Heart right ventricle (tissue), 16 donors: ENCODE results near the gene MACROD2. TPM values are rescaled to one million over a fixed set of nuclear protein-coding genes. Genes with fewer than 3 reads are reported as not detected.

Experiments used
- ATAC-seq, 8 donors: fragments of 200-7000 bp; cut with Tn5 transposase; one replicate each; pipeline ENCODE4 v1.9.1; 2020; ENCODE audit warnings: mild to moderate bottlenecking in 8 of 8, moderate library complexity in 8 of 8, moderate number of reproducible peaks in 1 of 8
- DNase-seq, 2 donors: peaks; one replicate each; pipeline ENCODE4 v3.0.0-alpha.2; 2020
- H3K27ac ChIP-seq, 10 donors: fragments of 200-600 bp; sonication (generic) in 2 of 10; one replicate each; pipeline versions ENCODE4 v1.5.0 to v1.8.0; 2020 to 2022; ENCODE audit warnings: mild to moderate bottlenecking in 3 of 10
- H3K27me3 ChIP-seq, 7 donors: fragments of 200-600 bp; one replicate each; pipeline ENCODE4 v1.8.0; 2021 to 2022; ENCODE audit warnings: mild to moderate bottlenecking in 2 of 7
- H3K36me3 ChIP-seq, 9 donors: fragments of 200-600 bp; sonication (generic) in 1 of 9; one replicate each; pipeline versions ENCODE4 v1.5.0 to v1.8.0; 2020 to 2022; ENCODE audit warnings: mild to moderate bottlenecking in 2 of 9
- H3K4me1 ChIP-seq, 9 donors: fragments of 200-600 bp; sonication (generic) in 1 of 9; one replicate each; pipeline versions ENCODE4 v1.5.0 to v1.8.0; 2020 to 2022; ENCODE audit warnings: mild to moderate bottlenecking in 4 of 9
- H3K4me3 ChIP-seq, 10 donors: fragments of 200-600 bp; sonication (generic) in 2 of 10; one replicate each; pipeline versions ENCODE4 v1.5.0 to v1.8.0; 2020 to 2022; ENCODE audit warnings: mild to moderate bottlenecking in 7 of 10, moderate library complexity in 2 of 10
- H3K9me3 ChIP-seq, 11 donors: fragments of 200-600 bp in 10 of 11; sonication (generic) in 2 of 11; one replicate each; pipeline versions ENCODE4 v1.5.0 to v1.8.0; 2013 to 2022; ENCODE audit warnings: mild to moderate bottlenecking in 2 of 11, control low read depth in 1 of 11, moderate library complexity in 1 of 11
- CTCF ChIP-seq, 9 donors: fragments of 200-600 bp; sonication (generic) in 2 of 9; IDR thresholded peaks; one replicate each; pipeline versions ENCODE4 v1.5.0 to v1.8.0; 2021 to 2022; ENCODE audit warnings: antibody characterized with exemption in 9 of 9, mild to moderate bottlenecking in 5 of 9, moderate library complexity in 1 of 9
- WGBS, 2 donors: extraction: QIAGEN DNeasy Blood & Tissue Kit; methylation state at CpG; one replicate each; pipeline ENCODE4 v1.1.7; 2013; ENCODE audit warnings: inconsistent platforms in 1 of 2; 5-methylcytosine and 5-hydroxymethylcytosine counted together
- intact Hi-C, 10 donors: fragments of 100-400 bp; cut with DNase I; formaldehyde crosslinking; loops; one replicate each; pipeline versions ENCODE4 v1.11.1 to v1.14.2; 2022
- polyA plus RNA-seq, 2 donors: library from polyadenylated mRNA; stranded (reverse); fragments of 200-250 nt; gene quantifications; one replicate each; pipeline ENCODE4 v1.2.3, GENCODE V29; 2013
- total RNA-seq, 10 donors: library from RNA; stranded (reverse); fragmentation: NEBNext Ultra II Directional in 3 of 10; extraction: Animal tissue kit (Norgen Biotek cat#: 25700) in 3 of 10; gene quantifications; one replicate each; pipeline versions ENCODE4 v1.2.1 to v1.2.4, GENCODE V29; 2021 to 2023
- donor health status: Arrhythmogenic right ventricular cardiomyopathy.
- donor health status: ischemic (EF 13 %, LVEDD 7.1; RV severe dilation, severe dysfunction).
- donor health status: healthy with polysubstance abuse.
- donor health status: DM: no; HTN: yes; CAD: no.
- donor health status: DM: no; HTN: no; CAD: no.
- donor health status: ischemic (EF 25% LVEDD 6.9; RV normal size, moderate dysfunction).
- donor health status: ischemic (EF 25% LVEDD 5.7; RV mildly dilated, moderate dysfunction).
- donor health status: healthy.
- donor health status: DM: yes; HTN: yes; CAD: no.
- donor health status: Ischemic cardiomyopathy.
- donor health status: ischemic (EF 35%, LVEDD 5.7; RV mildly dilated, moderate dysfunction).
- donor health status: nonischemic (EF 11% LVEDD 7.7; RV severe dilation, severe dysfunction).
- donor health status: DM: yes; HTN: yes; CAD: no.
- donor health status: PGD.
- donor health status: ischemic (EF 29% LVEDD 5.4; RV normal size, mild dysfunction).
- donor health status: nonischemic (EF 23%, LVEDD 6.1; RV moderate dilation, normal function).

MACROD2 gene
- total and polyA plus RNA-seq, 12 donors = 0.28 to 6.4 (median 4.1) TPM

GRCh38 chr20:15949391-15949790, 1954.1 kb downstream of the MACROD2 start:
- DNase-seq (no peak), ATAC-seq (no peak)
- no peaks in the 10 kb centered on the region for H3K36me3 ChIP-seq
- H3K4me1 ChIP-seq = no peaks in the 10 kb centered on the region
- H3K9me3 ChIP-seq = no peaks in the 10 kb centered on the region
- 85 to 93% methylated on average over 3 of the region's 3 CpGs for WGBS, 2 donors
- no peak for TF ChIP-seq CTCF (IDR thresholded peaks at IDR 0.05)
- intact Hi-C loops = no loop called here
- no peak overlapping the region for H3K4me3 ChIP-seq
- H3K27me3 ChIP-seq = no peaks in the 10 kb centered on the region
- no peak overlapping the region for H3K27ac ChIP-seq

GRCh38 chr20:15951658-15952057, 1956.3 kb downstream of the MACROD2 start:
- 81 to 88% methylated on average over 8 of the region's 8 CpGs for WGBS, 2 donors
- Histone ChIP-seq H3K9me3 (no peaks in the 10 kb centered on the region), H3K36me3 (no peaks in the 10 kb centered on the region), H3K4me1 (no peaks in the 10 kb centered on the region), H3K4me3 (no peak overlapping the region), H3K27ac (no peak overlapping the region), H3K27me3 (no peaks in the 10 kb centered on the region)
- ATAC-seq (no peak), DNase-seq (no peak)
- TF ChIP-seq CTCF (IDR thresholded peaks at IDR 0.05) = no peak
- intact Hi-C loops = no loop called here

GRCh38 chr20:15958142-15958541, 1962.8 kb downstream of the MACROD2 start:
- Histone ChIP-seq H3K9me3 (no peaks in the 10 kb centered on the region), H3K27ac (no peak overlapping the region), H3K36me3 (no peaks in the 10 kb centered on the region), H3K4me3 (no peak overlapping the region), H3K27me3 (no peaks in the 10 kb centered on the region), H3K4me1 (no peaks in the 10 kb centered on the region)
- WGBS, 2 donors = 89% methylated on average over 4 of the region's 4 CpGs
- no peak for ATAC-seq
- no peak for DNase-seq
- intact Hi-C loops = no loop called here
- TF ChIP-seq CTCF (IDR thresholded peaks at IDR 0.05) = no peak

GRCh38 chr20:15965165-15965564, 1969.8 kb downstream of the MACROD2 start:
- DNase-seq (no peak), ATAC-seq (no peak)
- TF ChIP-seq CTCF (IDR thresholded peaks at IDR 0.05) = no peak
- Histone ChIP-seq H3K9me3 (no peaks in the 10 kb centered on the region), H3K27ac (no peak overlapping the region), H3K4me3 (no peak overlapping the region), H3K4me1 (no peaks in the 10 kb centered on the region), H3K27me3 (no peaks in the 10 kb centered on the region), H3K36me3 (no peaks in the 10 kb centered on the region)
- 91 to 93% methylated on average over 4 of the region's 4 CpGs for WGBS, 2 donors
- intact Hi-C loops = no loop called here

- Histone ChIP-seq H3K36me3 (no peaks in the 10 kb centered on the region), H3K4me3 (no peak overlapping the region), H3K9me3 (peaks cover 0 to 20% (median 0%) of the 10 kb centered on the region in 11 donors), H3K27ac (no peak overlapping the region), H3K27me3 (no peaks in the 10 kb centered on the region), H3K4me1 (no peaks in the 10 kb centered on the region)
- intact Hi-C loops = no loop called here
- DNase-seq (no peak), ATAC-seq (no peak)
- WGBS, 2 donors = 92 to 95% methylated on average over 5 of the region's 5 CpGs
- no peak for TF ChIP-seq CTCF (IDR thresholded peaks at IDR 0.05)
These were observed 1972.0 kb downstream of the MACROD2 start for GRCh38 chr20:15967334-15967733.
